WTC11 (cell line): ENCODE data around the gene ACO2. TPM values are rescaled to one million over a fixed set of nuclear protein-coding genes. Genes with fewer than 3 reads are reported as not detected.
A peak's percentile ranks its signal among the peaks of the same experiment; 100 is the strongest.

Experiments used
- ATAC-seq: fragments of 200-7000 bp; cut with Tn5 transposase; 2 replicates; pipeline ENCODE4 v1.10.0; 2021; ENCODE audit warnings: mild to moderate bottlenecking, moderate library complexity
- CTCF ChIA-PET: fragments of 300-600 bp; sonication (Branson Sonifier 250); formaldehyde crosslinking; loops from one replicate; lab custom pipeline; 2021; ENCODE audit warnings: antibody characterized with exemption; lab: Charles Lee
- POLR2A ChIA-PET: fragments of 350-600 bp; sonication (Branson Sonifier 250); formaldehyde crosslinking; loops from one replicate; lab custom pipeline; 2021; ENCODE audit warnings: antibody characterized with exemption; lab: Charles Lee
- DNase-seq: peaks from one replicate; pipeline ENCODE4 v3.0.0; 2021; ENCODE audit warnings: low spot score
- H3K27ac Mint-ChIP-seq: 2 replicates; pipeline ENCODE4 v1.8.0; 2021; ENCODE audit warnings: mixed read lengths
- H3K27me3 Mint-ChIP-seq: 2 replicates; pipeline ENCODE4 v1.8.0; 2021; ENCODE audit warnings: low read depth, mild to moderate bottlenecking, moderate library complexity, mixed read lengths
- H3K36me3 Mint-ChIP-seq: 2 replicates; pipeline ENCODE4 v1.8.0; 2021; ENCODE audit warnings: mixed read lengths
- H3K4me1 Mint-ChIP-seq: 2 replicates; pipeline ENCODE4 v1.8.0; 2022; ENCODE audit warnings: mixed read lengths
- H3K4me3 Mint-ChIP-seq: 2 replicates; pipeline ENCODE4 v1.8.0; 2021; ENCODE audit warnings: mild to moderate bottlenecking, moderate library complexity, mixed read lengths
- H3K9me3 Mint-ChIP-seq: 2 replicates; pipeline ENCODE4 v1.8.0; 2021; ENCODE audit warnings: mixed read lengths
- ATF6 ChIP-seq: sonication (generic); formaldehyde crosslinking; IDR thresholded peaks from 2 replicates; pipeline ENCODE4 v1.8.1; 2023; ENCODE audit warnings: mild to moderate bottlenecking, missing genetic modification reagents
- CBFB ChIP-seq: sonication (generic); formaldehyde crosslinking; IDR thresholded peaks from 2 replicates; pipeline ENCODE4 v1.8.1; 2022; ENCODE audit warnings: mild to moderate bottlenecking, low read depth, missing genetic modification reagents
- CREM ChIP-seq: sonication (generic); formaldehyde crosslinking; IDR thresholded peaks from 2 replicates; pipeline ENCODE4 v1.8.1; 2022; ENCODE audit warnings: mild to moderate bottlenecking, missing genetic modification reagents, moderate library complexity
- FOXP1 ChIP-seq: sonication (generic); formaldehyde crosslinking; IDR thresholded peaks from 2 replicates; pipeline ENCODE4 v1.8.0; 2022; ENCODE audit warnings: missing genetic modification reagents, mild to moderate bottlenecking, moderate library complexity, borderline replicate concordance
- JUN ChIP-seq: sonication (generic); formaldehyde crosslinking; IDR thresholded peaks from 2 replicates; pipeline ENCODE4 v1.8.0; 2023; ENCODE audit warnings: mild to moderate bottlenecking, missing genetic modification reagents
- MXD4 ChIP-seq: fragments of 250-450 bp; sonication (Bioruptor Pico); IDR thresholded peaks from 2 replicates; pipeline ENCODE4 v1.8.0; 2021; ENCODE audit warnings: mild to moderate bottlenecking, moderate library complexity, borderline replicate concordance
- NR2C2 ChIP-seq: sonication (generic); formaldehyde crosslinking; IDR thresholded peaks from 2 replicates; pipeline ENCODE4 v1.8.0; 2022; ENCODE audit warnings: mild to moderate bottlenecking, missing genetic modification reagents
- PREB ChIP-seq: sonication (generic); formaldehyde crosslinking; IDR thresholded peaks from 2 replicates; pipeline ENCODE4 v1.8.1; 2022; ENCODE audit warnings: mild to moderate bottlenecking, missing genetic modification reagents, moderate library complexity, borderline replicate concordance
- TEAD4 ChIP-seq: sonication (generic); formaldehyde crosslinking; IDR thresholded peaks from 2 replicates; pipeline ENCODE4 v1.8.0; 2022; ENCODE audit warnings: mild to moderate bottlenecking, missing genetic modification reagents
- TP53 ChIP-seq: sonication (generic); formaldehyde crosslinking; IDR thresholded peaks from 2 replicates; pipeline ENCODE4 v1.8.1; 2023; ENCODE audit warnings: mild to moderate bottlenecking, missing genetic modification reagents
- ZNF138 ChIP-seq: sonication (generic); formaldehyde crosslinking; conservative IDR thresholded peaks from 2 replicates; pipeline ENCODE4 v1.8.1; 2022; ENCODE audit warnings: mild to moderate bottlenecking, moderate library complexity, missing genetic modification reagents
- ZNF232 ChIP-seq: sonication (generic); formaldehyde crosslinking; IDR thresholded peaks from 2 replicates; pipeline ENCODE4 v1.8.0; 2022; ENCODE audit warnings: mild to moderate bottlenecking, missing genetic modification reagents
- total RNA-seq: library from RNA; stranded (reverse); gene quantifications from 3 replicates; pipeline ENCODE4 v1.2.3, GENCODE V29; 2021
- TF ChIP-seq, protein P1 (sequence below): fragments of 200-600 bp; IDR thresholded peaks from 2 replicates; pipeline ENCODE4 v1.8.0; 2022; ENCODE audit warnings: antibody characterized with exemption
- TF ChIP-seq, protein P2 (sequence below): fragments of 250-450 bp; sonication (Bioruptor Pico); IDR thresholded peaks from 2 replicates; pipeline ENCODE4 v1.9.0; 2021; ENCODE audit warnings: mild to moderate bottlenecking

Gene ACO2
- total RNA-seq, 1 experiment from 2014 or later: 104 TPM

DNA sequence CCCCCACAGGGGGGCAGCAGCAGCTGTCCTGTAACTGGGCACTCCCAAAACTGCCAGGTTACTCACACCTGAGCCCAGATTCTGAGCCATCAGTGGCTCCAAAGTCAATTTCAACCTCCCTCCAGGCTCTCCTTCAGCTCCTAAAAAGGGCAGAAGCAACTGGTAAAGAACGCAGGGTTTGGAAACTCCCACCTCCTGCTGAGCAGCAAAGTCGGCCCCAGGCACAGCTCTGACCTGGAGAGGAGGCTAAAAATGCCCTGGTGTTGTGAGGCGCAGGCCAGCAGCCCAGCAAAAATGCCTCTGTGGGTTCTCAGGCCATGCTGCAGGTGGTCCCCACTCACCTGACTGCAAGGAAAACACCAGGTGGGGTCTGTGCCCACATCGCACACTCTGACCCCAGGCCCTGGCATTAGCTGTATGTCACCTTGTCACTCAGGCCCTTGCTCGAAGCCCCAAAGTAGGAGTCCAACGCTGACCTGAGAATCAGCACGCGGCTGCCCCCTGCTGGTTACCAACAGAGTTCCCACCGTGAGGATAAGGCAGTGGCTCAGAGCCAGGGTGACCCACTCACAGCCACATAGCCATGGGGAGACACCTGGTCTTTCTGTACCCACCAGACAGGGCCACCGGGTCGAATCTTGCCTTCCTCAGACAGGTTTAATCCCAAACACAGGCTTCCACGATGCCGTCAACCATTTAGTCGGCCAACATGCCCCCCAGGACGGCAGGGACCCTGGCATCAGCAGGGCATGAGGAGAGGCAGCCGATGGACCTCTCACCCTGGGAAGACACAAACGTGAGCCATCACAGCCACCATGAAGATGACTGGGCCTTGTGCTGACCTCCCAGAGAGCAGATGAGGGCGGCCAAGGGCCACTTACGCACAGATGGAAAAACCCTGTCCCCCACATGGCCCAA is 64.2 kb downstream of the ACO2 start:
- H3K9me3 Mint-ChIP-seq: no peaks in the 10 kb centered on the region
- TF ChIP-seq, protein P1, sequence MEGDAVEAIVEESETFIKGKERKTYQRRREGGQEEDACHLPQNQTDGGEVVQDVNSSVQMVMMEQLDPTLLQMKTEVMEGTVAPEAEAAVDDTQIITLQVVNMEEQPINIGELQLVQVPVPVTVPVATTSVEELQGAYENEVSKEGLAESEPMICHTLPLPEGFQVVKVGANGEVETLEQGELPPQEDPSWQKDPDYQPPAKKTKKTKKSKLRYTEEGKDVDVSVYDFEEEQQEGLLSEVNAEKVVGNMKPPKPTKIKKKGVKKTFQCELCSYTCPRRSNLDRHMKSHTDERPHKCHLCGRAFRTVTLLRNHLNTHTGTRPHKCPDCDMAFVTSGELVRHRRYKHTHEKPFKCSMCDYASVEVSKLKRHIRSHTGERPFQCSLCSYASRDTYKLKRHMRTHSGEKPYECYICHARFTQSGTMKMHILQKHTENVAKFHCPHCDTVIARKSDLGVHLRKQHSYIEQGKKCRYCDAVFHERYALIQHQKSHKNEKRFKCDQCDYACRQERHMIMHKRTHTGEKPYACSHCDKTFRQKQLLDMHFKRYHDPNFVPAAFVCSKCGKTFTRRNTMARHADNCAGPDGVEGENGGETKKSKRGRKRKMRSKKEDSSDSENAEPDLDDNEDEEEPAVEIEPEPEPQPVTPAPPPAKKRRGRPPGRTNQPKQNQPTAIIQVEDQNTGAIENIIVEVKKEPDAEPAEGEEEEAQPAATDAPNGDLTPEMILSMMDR: peak; percentile 74
- TF ChIP-seq ZNF138 (CRISPR knock-in tag) (no peak), FOXP1 (peak; percentile 23; the same call in 1 of the 2 replicates)
- TF ChIP-seq, all 79 proteins: peak for 2
- peak; percentile 87 for DNase-seq
- Mint-ChIP-seq H3K4me1 (peaks cover 11% of the 10 kb centered on the region), H3K36me3 (peaks cover 28% of the 10 kb centered on the region), H3K27ac (peak overlapping the region; percentile 82), H3K4me3 (no peak overlapping the region), H3K27me3 (no peaks in the 10 kb centered on the region)
- ATAC-seq: peak; percentile 79
- POLR2A ChIA-PET: no interaction called here
- CTCF ChIA-PET: interaction anchor here (0.5 to 1.4 kb wide), 39 partner anchors 8 to 227 kb away, joined by 3 to 25 read pairs (median 4); partner anchors contain the start of genes ACO2, CSDC2, DESI1 and PHF5A

DNA sequence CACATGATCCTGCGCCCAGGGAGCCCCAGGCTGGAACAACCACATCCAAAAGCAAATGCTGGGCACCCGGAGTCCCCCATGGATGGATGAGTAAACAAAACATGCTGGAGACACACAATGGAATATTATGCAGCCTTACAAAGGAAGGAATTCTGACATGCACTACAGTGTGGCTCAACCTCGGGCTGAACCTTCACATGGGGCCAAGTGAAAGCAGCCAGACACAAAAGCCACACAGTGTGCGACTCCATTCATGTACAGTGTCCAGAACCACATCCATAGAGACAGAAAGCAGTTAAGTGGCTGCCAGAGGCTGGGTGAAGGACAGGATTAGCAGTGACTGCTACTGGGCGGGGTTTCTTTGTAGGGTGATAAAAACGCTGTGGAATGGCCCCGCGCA is 65.3 kb downstream of the ACO2 start:
- DNase-seq (no peak), ATAC-seq (no peak)
- no peak for TF ChIP-seq CBFB (CRISPR knock-in tag)
- TF ChIP-seq MXD4 (CRISPR knock-in tag): no peak
- TF ChIP-seq TP53 (CRISPR knock-in tag): no peak
- no peak for TF ChIP-seq ATF6 (CRISPR knock-in tag)
- no peak overlapping the region for H3K27ac Mint-ChIP-seq
- no peak overlapping the region for H3K4me3 Mint-ChIP-seq
- ChIA-PET POLR2A (no interaction called here), CTCF (interaction anchor here (1.6 to 1.7 kb wide), 2 partner anchors 10 to 130 kb away, joined by 6 to 11 read pairs; partner anchors contain the start of gene POLR3H)
- H3K27me3 Mint-ChIP-seq: no peaks in the 10 kb centered on the region
- H3K9me3 Mint-ChIP-seq: no peaks in the 10 kb centered on the region
- H3K4me1 Mint-ChIP-seq: peaks cover 11% of the 10 kb centered on the region
- H3K36me3 Mint-ChIP-seq: peaks cover 18% of the 10 kb centered on the region

GRCh38 chr22:41535244-41535643 is 66.3 kb downstream of the ACO2 start:
- no peak for TF ChIP-seq JUN (CRISPR knock-in tag)
- no peak for TF ChIP-seq TEAD4 (CRISPR knock-in tag)
- TF ChIP-seq, protein P2, sequence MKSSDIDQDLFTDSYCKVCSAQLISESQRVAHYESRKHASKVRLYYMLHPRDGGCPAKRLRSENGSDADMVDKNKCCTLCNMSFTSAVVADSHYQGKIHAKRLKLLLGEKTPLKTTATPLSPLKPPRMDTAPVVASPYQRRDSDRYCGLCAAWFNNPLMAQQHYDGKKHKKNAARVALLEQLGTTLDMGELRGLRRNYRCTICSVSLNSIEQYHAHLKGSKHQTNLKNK (CRISPR knock-in tag): no peak
- no peak for TF ChIP-seq ZNF232 (CRISPR knock-in tag)
- TF ChIP-seq NR2C2 (CRISPR knock-in tag): no peak
- no peak for TF ChIP-seq CREM (CRISPR knock-in tag)
- no peak for TF ChIP-seq FOXP1
- no peak for TF ChIP-seq PREB (CRISPR knock-in tag)
- H3K4me1 Mint-ChIP-seq: peaks cover 11% of the 10 kb centered on the region
- no peak overlapping the region for H3K4me3 Mint-ChIP-seq
- H3K27ac Mint-ChIP-seq: no peak overlapping the region
- H3K9me3 Mint-ChIP-seq: no peaks in the 10 kb centered on the region
- peaks cover 18% of the 10 kb centered on the region for H3K36me3 Mint-ChIP-seq
- ATAC-seq: peak; percentile 62
- peak; percentile 42 for DNase-seq
- ChIA-PET POLR2A (interaction anchor here (0.5 kb wide), 1 partner anchor 27 kb away, joined by 4 read pairs; no protein-coding TSS in a partner anchor), CTCF (interaction anchor here (0.6 to 1.7 kb wide), 17 partner anchors 8 to 561 kb away, joined by 3 to 12 read pairs (median 3); partner anchors contain the start of genes ACO2, PHF5A, PMM1 and POLR3H)
- no peaks in the 10 kb centered on the region for H3K27me3 Mint-ChIP-seq
